Cerebellar cortex (tissue), 1 donor: Measurements from ENCODE around the gene HOXA4.

Source experiments
- DNase-seq: peaks from one replicate; pipeline ENCODE4 v3.0.0-alpha.2; 2015; ENCODE audit warnings: low spot score

Gene HOXA4

GRCh38 chr7:27169658-27170425, 39.3 kb upstream of the HOXA4 start:
- DNase-seq: peak; percentile 61

GRCh38 chr7:27168265-27168947, 37.8 kb upstream of the HOXA4 start:
- peak; percentile 43 for DNase-seq

- peak; percentile 23 for DNase-seq
Observed at GRCh38 chr7:27167916-27168264, 37.3 kb upstream of the HOXA4 start.

- peak; percentile 43 for DNase-seq
Observed at GRCh38 chr7:27166531-27167505, 36.3 kb upstream of the HOXA4 start.

GRCh38 chr7:27165996-27166530, 35.5 kb upstream of the HOXA4 start:
- peak; percentile 52 for DNase-seq

- peak; percentile 68 for DNase-seq
Observed at GRCh38 chr7:27165089-27165995, 34.8 kb upstream of the HOXA4 start, which contains the start of gene HOXA9. TSS of gene HOXA9 (minus strand) at chr7:27165537. CDS start at chr7:27165457, 80 bp downstream.

GRCh38 chr7:27164367-27165088, 34.0 kb upstream of the HOXA4 start:
- DNase-seq: peak; percentile 26

GRCh38 chr7:27164045-27164366, 33.4 kb upstream of the HOXA4 start:
- no peak for DNase-seq

- no peak for DNase-seq
Observed at GRCh38 chr7:27163288-27164044, 32.9 kb upstream of the HOXA4 start.

- DNase-seq: no peak
Observed at GRCh38 chr7:27162561-27163287, 32.2 kb upstream of the HOXA4 start.

- no peak for DNase-seq
Observed at GRCh38 chr7:27161721-27162560, 31.4 kb upstream of the HOXA4 start.

GRCh38 chr7:27161214-27161720, 30.7 kb upstream of the HOXA4 start:
- peak; percentile 73 for DNase-seq

GRCh38 chr7:27160546-27161213, 30.1 kb upstream of the HOXA4 start:
- peak; percentile 79 for DNase-seq

GRCh38 chr7:27160145-27160545, 29.6 kb upstream of the HOXA4 start:
- DNase-seq: no peak

- no peak for DNase-seq
Observed at GRCh38 chr7:27159266-27160144, 28.9 kb upstream of the HOXA4 start.
